ENCODE measurements around the gene PARD6A.

Gene PARD6A

GRCh38 chr16:67654403-67654911, 6.3 kb upstream of the PARD6A start:
- DNase-seq = no peak

- no peak for DNase-seq
Observed at GRCh38 chr16:67655363-67655762, 5.4 kb upstream of the PARD6A start.

- no peak for DNase-seq
Observed at GRCh38 chr16:67656344-67657016, 4.3 kb upstream of the PARD6A start.

GRCh38 chr16:67657017-67657608, 3.6 kb upstream of the PARD6A start:
- DNase-seq = no peak

GRCh38 chr16:67657751-67658518, 2.8 kb upstream of the PARD6A start:
- no peak for DNase-seq

- no peak for DNase-seq
Observed at GRCh38 chr16:67658849-67659674, 1.7 kb upstream of the PARD6A start.

GRCh38 chr16:67659675-67660563, 841 bp upstream of the PARD6A start, which contains the start of gene ACD:
Gene ACD (minus strand): TSS chr16:67660260. CDS start chr16:67660220, 40 bp downstream.
- peak; percentile 86 to 89 (median 89) for DNase-seq

- DNase-seq = no peak
Observed at GRCh38 chr16:67661101-67661761, 471 bp downstream of the PARD6A start.

GRCh38 chr16:67661886-67662652, 1.3 kb downstream of the PARD6A start:
- no peak for DNase-seq

GRCh38 chr16:67662653-67663010, 1.9 kb downstream of the PARD6A start:
- no peak for DNase-seq

GRCh38 chr16:67663151-67663876, 2.6 kb downstream of the PARD6A start:
- no peak for DNase-seq

GRCh38 chr16:67663877-67664222, 3.1 kb downstream of the PARD6A start:
- no peak for DNase-seq

GRCh38 chr16:67664258-67664657, 3.5 kb downstream of the PARD6A start:
- no peak for DNase-seq

GRCh38 chr16:67664871-67665270, 4.1 kb downstream of the PARD6A start:
- no peak for DNase-seq

GRCh38 chr16:67665598-67665997, 4.8 kb downstream of the PARD6A start:
- DNase-seq = no peak

- DNase-seq = no peak
Observed at GRCh38 chr16:67666032-67666551, 5.3 kb downstream of the PARD6A start.

- DNase-seq = peak; percentile 53 to 76 (median 66)
Observed at GRCh38 chr16:67666559-67667452, 6.0 kb downstream of the PARD6A start, which contains the start of the genes C16orf86 and ENKD1. Gene C16orf86 (plus strand): TSS chr16:67666814. CDS start chr16:67666971, 157 bp downstream. Gene ENKD1 (minus strand): TSS chr16:67666750. CDS start chr16:67666442, 308 bp downstream.

- DNase-seq = no peak
Observed at GRCh38 chr16:67667453-67667816, 6.7 kb downstream of the PARD6A start.

All from activated CD4-positive, CD25-positive, alpha-beta regulatory T cell (primary cell).